Fibroblast of lung (primary cell): ENCODE data around the gene RAVER2.
"Not testable (repeated sequence)": the region's sequence is repeated elsewhere in the genome, so short reads cannot be mapped to it uniquely, and the experiment has no call there.

Source experiments
- CTCF ChIP-seq, 2 donors: IDR thresholded peaks in 1 of 2; conservative IDR thresholded peaks in 1 of 2; 1 replicate in 1 of 2; 2 replicates in 1 of 2; pipeline ENCODE4 v1.5.1; 2011 to 2012; ENCODE audit warnings: low read length in 2 of 2, control low read depth in 1 of 2, inconsistent platforms in 1 of 2, low read depth in 1 of 2, mild to moderate bottlenecking in 1 of 2
- EZH2 ChIP-seq: IDR thresholded peaks from 2 replicates; pipeline ENCODE4 v1.5.1; 2012; ENCODE audit warnings: low read length, control low read depth, mild to moderate bottlenecking; ENCODE audit errors: missing control alignments

GRCh38 chr1:64773306-64773705, 28.4 kb downstream of the RAVER2 start:
- not testable (repeated sequence) for TF ChIP-seq CTCF (conservative IDR thresholded peaks at IDR 0.05 in 1 of 2, IDR thresholded peaks at IDR 0.05 in 1 of 2; ENCODE audit: low read depth in 1 of 2, low read length in 2 of 2); EZH2
